CD1c-positive myeloid dendritic cell (primary cell): ENCODE measurements around the gene LDHD.

Experiments used
- DNase-seq: peaks from one replicate; pipeline ENCODE4 v3.0.0-alpha.2; 2016; ENCODE audit errors: extremely low spot score

Gene LDHD

GRCh38 chr16:75116081-75116910 is at the start of gene LDHD:
Gene LDHD (minus strand): TSS chr16:75116780. CDS start chr16:75116720, 60 bp downstream.
- peak; percentile 64 for DNase-seq

GRCh38 chr16:75160386-75160785 is 43.8 kb upstream of the LDHD start:
- DNase-seq, result no peak

GRCh38 chr16:75152635-75153034 is 36.1 kb upstream of the LDHD start:
- DNase-seq, result no peak

GRCh38 chr16:75151798-75152197 is 35.2 kb upstream of the LDHD start:
- no peak for DNase-seq

- DNase-seq, result peak; percentile 94
Measured at GRCh38 chr16:75148311-75149195, 32.0 kb upstream of the LDHD start, which contains the start of gene ZFP1. Gene ZFP1 (plus strand): TSS chr16:75148524. CDS start chr16:75152952, 4,428 bp downstream.

- DNase-seq, result no peak
Measured at GRCh38 chr16:75147968-75148310, 31.4 kb upstream of the LDHD start.

- DNase-seq, result no peak
Measured at GRCh38 chr16:75143941-75144340, 27.4 kb upstream of the LDHD start.

GRCh38 chr16:75139498-75139897 is 22.9 kb upstream of the LDHD start:
- no peak for DNase-seq

GRCh38 chr16:75138636-75139035 is 22.1 kb upstream of the LDHD start:
- peak; percentile 8 for DNase-seq

- no peak for DNase-seq
Measured at GRCh38 chr16:75138233-75138632, 21.7 kb upstream of the LDHD start.

- DNase-seq, result no peak
Measured at GRCh38 chr16:75131081-75131480, 14.5 kb upstream of the LDHD start.

GRCh38 chr16:75130150-75130771 is 13.7 kb upstream of the LDHD start:
- no peak for DNase-seq

GRCh38 chr16:75129421-75130149 is 13.0 kb upstream of the LDHD start:
- DNase-seq, result peak; percentile 13

- DNase-seq, result no peak
Measured at GRCh38 chr16:75127713-75128415, 11.3 kb upstream of the LDHD start.

- DNase-seq, result no peak
Measured at GRCh38 chr16:75122609-75123008, 6.0 kb upstream of the LDHD start.

GRCh38 chr16:75121949-75122568 is 5.5 kb upstream of the LDHD start:
- DNase-seq, result no peak

GRCh38 chr16:75120253-75120652 is 3.7 kb upstream of the LDHD start:
- DNase-seq, result no peak

- DNase-seq, result no peak
Measured at GRCh38 chr16:75118943-75119539, 2.5 kb upstream of the LDHD start.

GRCh38 chr16:75116911-75117245 is 298 bp upstream of the LDHD start:
- DNase-seq, result no peak
